ENCODE measurements around the gene CAMK4. TPM values are rescaled to one million over a fixed set of nuclear protein-coding genes. Genes with fewer than 3 reads are reported as not detected.

CAMK4 gene
- total RNA-seq, 1 experiment from 2014 or later: 6.3 TPM

GRCh38 chr5:111232311-111233051 is 8.3 kb downstream of the CAMK4 start:
- H3K4me1 ChIP-seq (ENCODE audit: insufficient read depth, low read length): no peaks in the 10 kb centered on the region
- no peaks in the 10 kb centered on the region for H4K20me1 ChIP-seq (ENCODE audit: control insufficient read depth, insufficient read depth, insufficient read length)
- H3T11ph ChIP-seq (ENCODE audit: low read length): no peak overlapping the region
- no peak overlapping the region for H3K23ac ChIP-seq (ENCODE audit: insufficient read length, low read depth, low read length)
- H3K4me2 ChIP-seq (ENCODE audit: insufficient read depth, insufficient read length, low read length): no peak overlapping the region
- H3K4ac ChIP-seq (ENCODE audit: low read depth, low read length): no peak overlapping the region
- Mint-ChIP-seq H3K27ac (no peak overlapping the region), H3K36me3 (ENCODE audit: insufficient read depth in 1 of 3, low read depth in 3 of 3) (no peaks in the 10 kb centered on the region), H3K4me3 (no peak overlapping the region), H3K4me1 (peaks cover 0 to 6% of the 10 kb centered on the region in 2 experiments; a peak in 2 of 4 replicates), H3K27me3 (ENCODE audit: low read depth) (0 out of 2 replicates have a peak, but pooled peaks cover under 1% of the 10 kb centered on the region), H3K9me3 (no peaks in the 10 kb centered on the region)
- H3K27ac ChIP-seq (ENCODE audit: insufficient read length, low read depth, low read length): no peak overlapping the region
- no peaks in the 10 kb centered on the region for H3K27me3 ChIP-seq (ENCODE audit: insufficient read depth, low read length)
- no peak overlapping the region for H3K18ac ChIP-seq (ENCODE audit: insufficient read length, low read depth, low read length)
- H3K79me1 ChIP-seq (ENCODE audit: insufficient read depth, low read depth, low read length, poor library complexity, severe bottlenecking): no peaks in the 10 kb centered on the region
- no peaks in the 10 kb centered on the region for H3K79me2 ChIP-seq (ENCODE audit: insufficient read depth, low read length)
- no peak overlapping the region for H2AFZ ChIP-seq (ENCODE audit: low read length)
- H3K23me2 ChIP-seq (ENCODE audit: insufficient read length, low read depth, low read length, poor library complexity, severe bottlenecking): no peaks in the 10 kb centered on the region
- WGBS (ENCODE audit: extremely low coverage, insufficient read length, low lambda C conversion rate): no CpG with 5 or more reads among the region's 1 CpG
- no peak overlapping the region for H4K5ac ChIP-seq (ENCODE audit: insufficient read length, low read depth, low read length)
- H3K9ac ChIP-seq (ENCODE audit: extremely low read depth, insufficient read length, low read length): no peak overlapping the region
- no peak overlapping the region for H3K56ac ChIP-seq (ENCODE audit: insufficient read length, low read depth, low read length)
- no peak overlapping the region for H2BK120ac ChIP-seq (ENCODE audit: low read depth, low read length, poor library complexity, severe bottlenecking)
- TF ChIP-seq, protein P1, sequence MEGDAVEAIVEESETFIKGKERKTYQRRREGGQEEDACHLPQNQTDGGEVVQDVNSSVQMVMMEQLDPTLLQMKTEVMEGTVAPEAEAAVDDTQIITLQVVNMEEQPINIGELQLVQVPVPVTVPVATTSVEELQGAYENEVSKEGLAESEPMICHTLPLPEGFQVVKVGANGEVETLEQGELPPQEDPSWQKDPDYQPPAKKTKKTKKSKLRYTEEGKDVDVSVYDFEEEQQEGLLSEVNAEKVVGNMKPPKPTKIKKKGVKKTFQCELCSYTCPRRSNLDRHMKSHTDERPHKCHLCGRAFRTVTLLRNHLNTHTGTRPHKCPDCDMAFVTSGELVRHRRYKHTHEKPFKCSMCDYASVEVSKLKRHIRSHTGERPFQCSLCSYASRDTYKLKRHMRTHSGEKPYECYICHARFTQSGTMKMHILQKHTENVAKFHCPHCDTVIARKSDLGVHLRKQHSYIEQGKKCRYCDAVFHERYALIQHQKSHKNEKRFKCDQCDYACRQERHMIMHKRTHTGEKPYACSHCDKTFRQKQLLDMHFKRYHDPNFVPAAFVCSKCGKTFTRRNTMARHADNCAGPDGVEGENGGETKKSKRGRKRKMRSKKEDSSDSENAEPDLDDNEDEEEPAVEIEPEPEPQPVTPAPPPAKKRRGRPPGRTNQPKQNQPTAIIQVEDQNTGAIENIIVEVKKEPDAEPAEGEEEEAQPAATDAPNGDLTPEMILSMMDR (conservative IDR thresholded peaks at IDR 0.05): no peak
- no peak overlapping the region for H3K14ac ChIP-seq (ENCODE audit: insufficient read depth, low read length)
- no peak overlapping the region for H2AK5ac ChIP-seq (ENCODE audit: insufficient read length, low read length)
- no peak overlapping the region for H2BK12ac ChIP-seq (ENCODE audit: insufficient read length, low read depth, low read length)
- no peak overlapping the region for H4K91ac ChIP-seq (ENCODE audit: insufficient read length, low read depth, low read length)
- no peak overlapping the region for H2BK15ac ChIP-seq (ENCODE audit: low read depth, low read length)
- no peak overlapping the region for H2BK20ac ChIP-seq (ENCODE audit: low read depth, low read length, poor library complexity, severe bottlenecking)
- H3K9me3 ChIP-seq (ENCODE audit: control insufficient read depth, low read depth, low read length): no peaks in the 10 kb centered on the region
- no peak overlapping the region for H2BK5ac ChIP-seq (ENCODE audit: insufficient read length, low read length)
- DNase-seq: no peak
- no peak overlapping the region for H4K8ac ChIP-seq (replicated peaks; ENCODE audit: insufficient read length, low read depth, low read length)
